GM12874 (cell line): ENCODE measurements around the gene ABTB2.

Experiments
- TF ChIP-seq, protein P1 (sequence below): IDR thresholded peaks from 2 replicates; pipeline ENCODE4 v1.5.1; 2011; ENCODE audit warnings: low read depth, mild to moderate bottlenecking, control low read depth, low read length, moderate library complexity; ENCODE audit not compliant: insufficient read depth

The ABTB2 gene

DNA sequence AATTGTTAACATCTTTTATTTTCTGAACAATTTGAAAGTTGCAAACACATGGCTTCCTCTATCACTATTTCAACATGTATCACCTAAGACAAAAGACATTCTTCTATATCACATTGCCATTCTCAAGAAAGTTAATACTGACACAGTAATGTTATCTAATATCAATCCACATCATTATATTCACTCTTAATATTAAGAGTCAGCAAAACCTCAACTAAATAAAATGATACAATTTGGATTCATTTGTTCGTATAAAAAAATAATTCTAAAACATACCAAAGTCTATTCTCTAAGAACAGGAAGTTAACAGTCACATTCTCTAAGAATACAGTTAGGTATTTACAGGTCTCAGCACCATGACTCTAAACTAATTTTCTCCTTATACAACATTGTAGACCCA is 52.0 kb downstream of the ABTB2 start:
- TF ChIP-seq, protein P1, sequence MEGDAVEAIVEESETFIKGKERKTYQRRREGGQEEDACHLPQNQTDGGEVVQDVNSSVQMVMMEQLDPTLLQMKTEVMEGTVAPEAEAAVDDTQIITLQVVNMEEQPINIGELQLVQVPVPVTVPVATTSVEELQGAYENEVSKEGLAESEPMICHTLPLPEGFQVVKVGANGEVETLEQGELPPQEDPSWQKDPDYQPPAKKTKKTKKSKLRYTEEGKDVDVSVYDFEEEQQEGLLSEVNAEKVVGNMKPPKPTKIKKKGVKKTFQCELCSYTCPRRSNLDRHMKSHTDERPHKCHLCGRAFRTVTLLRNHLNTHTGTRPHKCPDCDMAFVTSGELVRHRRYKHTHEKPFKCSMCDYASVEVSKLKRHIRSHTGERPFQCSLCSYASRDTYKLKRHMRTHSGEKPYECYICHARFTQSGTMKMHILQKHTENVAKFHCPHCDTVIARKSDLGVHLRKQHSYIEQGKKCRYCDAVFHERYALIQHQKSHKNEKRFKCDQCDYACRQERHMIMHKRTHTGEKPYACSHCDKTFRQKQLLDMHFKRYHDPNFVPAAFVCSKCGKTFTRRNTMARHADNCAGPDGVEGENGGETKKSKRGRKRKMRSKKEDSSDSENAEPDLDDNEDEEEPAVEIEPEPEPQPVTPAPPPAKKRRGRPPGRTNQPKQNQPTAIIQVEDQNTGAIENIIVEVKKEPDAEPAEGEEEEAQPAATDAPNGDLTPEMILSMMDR: no peak

DNA sequence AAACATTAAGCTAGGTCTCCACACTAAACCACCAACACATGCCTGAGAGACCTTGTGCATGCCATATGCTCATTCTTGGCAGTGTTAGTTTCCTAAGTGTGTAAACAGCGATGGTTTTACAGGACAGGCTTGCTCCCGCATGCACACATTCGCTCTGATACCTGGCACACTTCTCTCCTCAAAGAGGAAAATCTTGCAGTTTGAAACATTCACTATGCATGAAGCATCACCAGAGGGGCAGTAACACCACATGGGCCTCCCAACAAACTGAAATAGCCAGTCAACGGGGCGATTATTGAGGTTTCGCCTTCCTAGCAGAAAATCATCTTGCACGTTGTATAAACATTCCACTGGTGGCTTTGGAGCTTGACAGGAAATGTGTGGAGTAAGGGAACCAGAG is 52.6 kb downstream of the ABTB2 start:
- TF ChIP-seq, protein P1: no peak

DNA sequence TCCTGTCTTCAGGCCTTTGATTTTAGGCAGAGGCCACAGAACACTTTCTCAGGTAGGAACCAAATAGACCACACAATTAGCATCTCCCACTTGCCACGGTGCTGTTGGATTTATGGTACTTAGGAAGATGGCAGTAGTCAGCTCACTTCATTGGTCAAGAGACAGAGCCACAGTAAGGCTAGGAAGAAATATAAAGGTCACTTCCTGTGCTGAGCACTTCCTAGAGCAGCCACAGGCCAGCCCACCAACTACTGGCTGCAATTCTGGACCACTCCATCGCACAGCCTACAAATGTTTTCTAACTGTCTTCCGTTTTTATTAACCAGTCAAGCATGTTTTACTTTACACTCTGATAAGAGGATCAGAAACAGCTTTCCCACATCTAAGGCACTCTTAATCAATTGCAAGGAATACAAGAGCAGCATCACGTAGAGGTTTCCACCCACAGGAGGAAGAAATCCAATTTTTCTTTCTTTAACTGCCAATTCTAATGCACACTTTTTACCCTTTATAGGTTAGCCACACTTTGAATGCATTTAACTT is 54.7 kb downstream of the ABTB2 start:
- TF ChIP-seq, protein P1: no peak

DNA sequence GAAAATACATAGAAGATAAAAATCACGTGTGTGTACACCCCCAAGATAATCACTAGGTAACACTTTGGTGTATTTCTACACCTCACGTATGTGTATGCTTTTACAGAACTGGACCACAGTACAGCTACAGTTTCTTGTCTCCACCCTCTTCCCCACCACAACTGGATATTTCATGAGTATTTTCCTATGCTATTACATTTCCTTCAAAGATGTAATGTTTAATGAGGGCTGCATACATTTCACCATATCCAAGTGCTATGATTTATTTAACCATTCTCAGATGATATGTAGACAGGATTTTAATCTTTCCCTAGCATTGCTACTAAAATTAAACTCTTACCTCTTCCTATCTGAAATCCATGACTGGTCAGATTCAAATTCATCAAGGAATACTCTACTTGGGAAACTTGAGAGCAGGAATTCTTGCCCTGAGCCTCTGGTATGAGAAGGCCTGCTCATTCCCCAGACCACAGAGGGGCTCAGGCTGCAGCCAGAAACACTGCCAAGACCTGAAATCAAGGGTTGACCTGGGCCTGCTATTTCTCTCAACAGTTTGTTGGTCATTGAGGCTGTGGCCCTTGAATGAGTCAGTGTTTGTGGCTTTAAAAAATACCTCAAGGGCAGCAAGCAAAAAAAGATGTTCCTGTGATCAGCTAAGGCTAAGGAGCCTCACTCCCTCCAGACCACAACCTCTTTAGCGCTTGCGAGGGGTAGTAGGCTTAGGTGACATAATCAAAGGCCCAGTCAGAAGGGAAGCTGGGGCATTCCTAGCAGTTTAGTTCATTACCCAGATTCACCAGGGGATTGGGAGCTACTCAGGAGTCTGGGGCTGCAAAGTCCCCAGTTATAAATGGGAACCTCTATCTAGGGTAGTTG is 55.5 kb downstream of the ABTB2 start:
- TF ChIP-seq, protein P1: no peak

DNA sequence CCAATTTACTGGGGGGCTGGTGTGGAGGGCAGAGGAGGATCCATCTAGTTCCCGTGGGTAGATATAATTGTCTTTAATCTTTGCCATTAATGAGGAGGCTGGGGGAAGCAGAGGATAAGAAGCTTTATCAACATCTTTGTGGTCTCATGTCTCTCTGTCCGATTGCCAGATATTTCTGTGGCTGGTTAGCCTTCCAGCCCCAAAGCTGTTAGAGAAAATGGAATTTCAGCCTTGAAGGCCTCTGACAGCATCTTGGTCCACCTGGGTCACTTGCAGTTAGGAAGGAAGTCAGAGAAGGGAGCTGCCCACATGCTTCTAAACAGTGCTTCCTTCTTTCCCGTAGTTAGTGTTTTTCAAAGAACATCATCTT is 56.9 kb downstream of the ABTB2 start:
- TF ChIP-seq, protein P1: no peak

DNA sequence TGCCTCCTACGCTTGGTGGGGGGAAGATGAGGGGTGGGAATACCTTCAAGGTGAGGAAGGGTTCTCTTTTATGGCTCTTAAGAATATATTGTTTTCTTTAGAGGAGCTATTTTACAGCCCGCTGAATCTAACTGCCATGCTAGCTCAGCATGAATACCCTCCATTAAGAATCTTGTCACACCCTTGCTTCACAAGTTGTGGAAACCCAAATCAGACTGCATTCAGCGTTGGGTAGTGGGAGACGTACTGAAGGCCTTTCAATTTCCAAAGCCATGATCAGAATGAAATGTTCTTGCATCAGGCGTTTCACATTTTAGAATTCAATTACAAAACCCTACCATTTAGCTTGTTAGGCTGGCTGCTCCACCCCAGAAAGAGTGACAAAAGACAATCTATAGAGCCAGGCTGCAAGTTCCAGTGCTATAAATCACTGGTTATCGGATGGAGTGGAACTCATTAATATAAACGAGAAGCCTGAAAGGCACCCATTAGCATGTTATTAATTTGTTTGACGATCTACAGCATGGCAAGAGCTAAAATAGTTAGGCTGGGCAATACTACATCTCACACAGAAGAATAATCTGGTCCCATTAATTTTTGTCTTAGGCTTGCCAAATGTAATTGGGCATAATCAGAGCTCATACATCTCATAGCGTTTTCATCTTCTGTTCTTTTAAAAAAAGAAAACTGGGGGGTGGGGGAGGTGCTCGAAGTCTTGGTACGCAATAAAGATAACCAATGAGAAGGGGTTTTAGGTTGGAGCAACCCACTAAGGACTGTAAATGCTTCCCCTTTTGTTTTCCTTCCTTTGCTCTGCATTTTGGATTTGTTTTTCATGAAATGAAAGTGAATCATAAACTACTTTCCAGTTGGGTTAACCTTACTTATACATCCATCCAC is 57.5 kb downstream of the ABTB2 start:
- TF ChIP-seq, protein P1: no peak
